ENCODE results near the gene SLIT3.

SLIT3 gene

DNA sequence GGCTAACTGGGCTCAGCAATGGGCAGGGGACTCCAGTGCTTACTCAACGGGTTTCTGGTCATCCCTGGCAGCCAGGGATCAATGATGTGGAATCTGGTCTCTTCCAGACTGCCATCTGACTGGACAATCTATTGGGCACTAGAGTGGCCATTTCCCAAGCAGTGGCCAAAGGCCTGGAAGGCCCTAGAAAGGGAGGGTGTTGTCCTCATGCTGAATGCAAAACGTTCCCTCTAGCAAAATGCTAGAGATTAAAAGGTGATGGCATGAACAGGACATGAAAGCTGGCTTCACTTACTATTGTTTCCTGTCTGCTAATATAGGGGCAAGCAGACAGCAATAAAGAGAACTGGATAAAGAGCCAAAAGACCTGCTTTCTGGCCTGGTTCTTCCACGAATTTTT, 467.6 kb downstream of the SLIT3 start:
- no peak overlapping the region for H3K27ac Mint-ChIP-seq

DNA sequence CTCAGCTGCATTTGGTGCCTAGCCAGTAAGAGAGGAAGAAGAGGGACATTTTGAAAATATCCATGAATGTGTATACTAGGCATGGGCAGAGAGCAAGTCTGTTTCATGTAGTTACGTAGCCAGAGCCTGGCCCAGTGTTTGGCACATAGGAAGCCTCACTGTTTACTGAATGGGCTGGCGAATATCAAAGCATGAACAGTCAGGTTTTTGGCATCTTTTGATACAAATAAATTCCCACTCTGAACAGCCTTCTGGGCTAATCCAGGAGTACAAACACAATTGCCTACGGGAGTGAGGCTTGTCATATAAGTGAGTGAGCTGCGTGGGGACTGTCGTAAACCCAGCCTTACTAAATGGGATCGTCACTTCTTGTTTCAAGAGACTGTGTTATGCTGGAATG, 468.6 kb downstream of the SLIT3 start:
- Mint-ChIP-seq H3K36me3 (ENCODE audit: low read depth) (peaks cover 8% of the 10 kb centered on the region), H3K27ac (no peak overlapping the region), H3K9me3 (no peaks in the 10 kb centered on the region), H3K27me3 (ENCODE audit: low read depth, poor library complexity) (peaks cover 9% of the 10 kb centered on the region), H3K4me1 (peaks cover 43% of the 10 kb centered on the region), H3K4me3 (no peak overlapping the region)
- TF ChIP-seq, protein P1, sequence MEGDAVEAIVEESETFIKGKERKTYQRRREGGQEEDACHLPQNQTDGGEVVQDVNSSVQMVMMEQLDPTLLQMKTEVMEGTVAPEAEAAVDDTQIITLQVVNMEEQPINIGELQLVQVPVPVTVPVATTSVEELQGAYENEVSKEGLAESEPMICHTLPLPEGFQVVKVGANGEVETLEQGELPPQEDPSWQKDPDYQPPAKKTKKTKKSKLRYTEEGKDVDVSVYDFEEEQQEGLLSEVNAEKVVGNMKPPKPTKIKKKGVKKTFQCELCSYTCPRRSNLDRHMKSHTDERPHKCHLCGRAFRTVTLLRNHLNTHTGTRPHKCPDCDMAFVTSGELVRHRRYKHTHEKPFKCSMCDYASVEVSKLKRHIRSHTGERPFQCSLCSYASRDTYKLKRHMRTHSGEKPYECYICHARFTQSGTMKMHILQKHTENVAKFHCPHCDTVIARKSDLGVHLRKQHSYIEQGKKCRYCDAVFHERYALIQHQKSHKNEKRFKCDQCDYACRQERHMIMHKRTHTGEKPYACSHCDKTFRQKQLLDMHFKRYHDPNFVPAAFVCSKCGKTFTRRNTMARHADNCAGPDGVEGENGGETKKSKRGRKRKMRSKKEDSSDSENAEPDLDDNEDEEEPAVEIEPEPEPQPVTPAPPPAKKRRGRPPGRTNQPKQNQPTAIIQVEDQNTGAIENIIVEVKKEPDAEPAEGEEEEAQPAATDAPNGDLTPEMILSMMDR (IDR thresholded peaks at IDR 0.05): no peak
- no peak for DNase-seq

More for the DNA sequence above, 467.6 kb downstream of the SLIT3 start:
- H3K9me3 Mint-ChIP-seq: no peaks in the 10 kb centered on the region
- peaks cover 8% of the 10 kb centered on the region for H3K36me3 Mint-ChIP-seq (ENCODE audit: low read depth)
- peaks cover 9% of the 10 kb centered on the region for H3K27me3 Mint-ChIP-seq (ENCODE audit: low read depth, poor library complexity)
- H3K4me1 Mint-ChIP-seq: peaks cover 50% of the 10 kb centered on the region
- DNase-seq: no peak
- no peak overlapping the region for H3K4me3 Mint-ChIP-seq
- TF ChIP-seq, protein P1 (IDR thresholded peaks at IDR 0.05): no peak

DNA sequence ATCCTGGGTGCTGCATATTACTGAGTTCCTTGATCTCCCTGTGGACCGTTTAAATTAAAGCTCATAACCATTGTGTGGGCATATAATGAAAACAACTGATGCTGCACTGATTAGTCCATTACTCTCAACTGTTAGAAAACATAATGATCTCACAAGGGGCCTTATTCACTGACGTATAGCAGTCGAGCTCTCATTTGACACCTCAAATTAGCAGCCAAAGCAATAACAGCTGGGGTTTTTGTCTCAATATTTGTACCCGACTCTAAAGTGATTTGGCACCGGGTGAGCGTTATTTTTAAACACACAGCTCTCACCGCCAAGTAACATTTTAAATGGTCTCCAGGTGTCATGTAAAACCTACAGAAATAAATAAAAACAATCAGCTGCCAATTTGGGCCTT, 469.6 kb downstream of the SLIT3 start:
- no peak overlapping the region for H3K4me3 Mint-ChIP-seq
- H3K27ac Mint-ChIP-seq: no peak overlapping the region
- H3K36me3 Mint-ChIP-seq (ENCODE audit: low read depth): peaks cover 6% of the 10 kb centered on the region
- H3K4me1 Mint-ChIP-seq: peaks cover 40% of the 10 kb centered on the region
- H3K9me3 Mint-ChIP-seq: no peaks in the 10 kb centered on the region
- peaks cover 9% of the 10 kb centered on the region for H3K27me3 Mint-ChIP-seq (ENCODE audit: low read depth, poor library complexity)
- TF ChIP-seq, protein P1 (IDR thresholded peaks at IDR 0.05): no peak
- no peak for DNase-seq

DNA sequence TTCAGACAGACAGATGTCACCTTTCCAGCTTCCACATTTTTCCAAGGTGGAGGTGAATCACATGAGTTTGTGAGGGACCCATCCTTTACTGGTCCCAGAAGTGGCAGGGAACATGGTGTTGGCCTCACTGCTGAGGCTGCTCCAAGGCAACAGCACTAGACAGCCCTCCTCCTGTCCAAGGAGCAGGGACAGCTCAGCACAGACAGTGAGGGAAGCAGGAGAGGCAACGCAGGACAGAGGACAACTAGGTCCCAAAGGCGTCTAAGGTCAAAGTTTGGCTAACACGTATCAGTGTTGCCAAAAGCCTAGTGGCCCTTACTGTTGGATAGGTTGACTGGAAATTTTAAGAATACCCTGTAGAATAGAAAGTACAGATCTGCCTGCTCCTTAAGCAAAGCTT, 470.1 kb downstream of the SLIT3 start:
- no peaks in the 10 kb centered on the region for H3K9me3 Mint-ChIP-seq
- no peak overlapping the region for H3K4me3 Mint-ChIP-seq
- TF ChIP-seq, protein P1 (IDR thresholded peaks at IDR 0.05): no peak
- peaks cover 14% of the 10 kb centered on the region for H3K27me3 Mint-ChIP-seq (ENCODE audit: low read depth, poor library complexity)
- DNase-seq: no peak
- H3K36me3 Mint-ChIP-seq (ENCODE audit: low read depth): peaks cover under 1% of the 10 kb centered on the region
- H3K27ac Mint-ChIP-seq: no peak overlapping the region
- H3K4me1 Mint-ChIP-seq: peaks cover 35% of the 10 kb centered on the region

DNA sequence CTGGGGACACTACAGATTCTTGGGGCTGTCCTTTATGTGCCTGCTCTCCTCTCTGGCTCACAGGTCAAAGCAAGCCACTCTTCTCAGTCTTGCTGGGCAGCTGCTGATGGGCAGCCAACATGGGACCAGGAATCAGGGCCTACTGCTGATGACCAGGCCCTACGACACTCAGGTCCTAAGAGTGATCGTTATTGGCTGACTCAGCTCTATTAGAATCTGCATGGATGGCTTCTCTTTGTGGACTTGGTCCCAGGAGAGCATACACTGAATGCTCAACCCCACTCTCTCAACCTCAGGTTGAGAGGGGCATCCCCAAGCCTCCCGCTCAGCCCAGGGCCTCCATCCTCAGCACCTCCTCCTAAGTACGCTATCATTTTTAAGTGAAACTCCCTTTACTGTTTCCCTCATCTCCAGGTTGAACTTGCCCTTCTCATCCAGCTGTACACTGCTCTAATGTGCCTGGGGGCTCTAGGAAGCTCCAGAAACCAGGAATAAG, 471.0 kb downstream of the SLIT3 start:
- DNase-seq: no peak
- H3K27ac Mint-ChIP-seq: no peak overlapping the region
- H3K4me3 Mint-ChIP-seq: no peak overlapping the region
- H3K9me3 Mint-ChIP-seq: no peaks in the 10 kb centered on the region
- H3K36me3 Mint-ChIP-seq (ENCODE audit: low read depth): peaks cover under 1% of the 10 kb centered on the region
- peaks cover 35% of the 10 kb centered on the region for H3K4me1 Mint-ChIP-seq
- TF ChIP-seq, protein P1 (IDR thresholded peaks at IDR 0.05): no peak
- H3K27me3 Mint-ChIP-seq (ENCODE audit: low read depth, poor library complexity): peaks cover 17% of the 10 kb centered on the region

DNA sequence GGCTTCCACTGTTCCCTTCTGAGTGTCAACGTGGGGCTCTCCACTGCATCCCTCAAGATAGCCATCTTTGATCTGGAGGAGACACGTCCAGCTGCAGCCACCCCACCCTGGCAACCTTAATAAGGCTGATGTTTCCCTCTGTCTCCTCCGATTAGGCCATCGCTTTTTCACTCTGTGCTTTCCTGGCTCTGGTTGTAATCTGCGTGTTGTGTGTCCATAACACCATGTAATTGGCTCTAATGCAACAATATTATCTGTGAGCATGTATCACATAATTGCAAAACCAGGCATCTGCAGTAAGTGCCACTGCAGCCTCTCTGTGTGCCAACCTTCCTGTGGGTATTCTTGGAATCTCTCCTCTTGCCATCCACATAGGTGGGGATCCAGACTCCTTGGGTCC, 471.9 kb downstream of the SLIT3 start:
- Mint-ChIP-seq H3K9me3 (no peaks in the 10 kb centered on the region), H3K27me3 (ENCODE audit: low read depth, poor library complexity) (peaks cover 20% of the 10 kb centered on the region), H3K27ac (no peak overlapping the region), H3K4me1 (peaks cover 31% of the 10 kb centered on the region), H3K4me3 (no peak overlapping the region), H3K36me3 (ENCODE audit: low read depth) (peaks cover 7% of the 10 kb centered on the region)
- no peak for DNase-seq
- TF ChIP-seq, protein P1 (IDR thresholded peaks at IDR 0.05): no peak

Measured in nephron progenitor cell (in vitro differentiated cells).